Neural crest cell (in vitro differentiated cells): ENCODE measurements around the gene RIGI. TPM values are rescaled to one million over a fixed set of nuclear protein-coding genes. Genes with fewer than 3 reads are reported as not detected.

Experiments used
- DNase-seq: peaks from one replicate; pipeline ENCODE4 v3.0.0; 2021; ENCODE audit warnings: low read depth, mixed read lengths, low spot score
- H3K27ac Mint-ChIP-seq: one replicate; pipeline ENCODE4 v1.8.0; 2021; ENCODE audit warnings: mild to moderate bottlenecking, mixed read lengths; ENCODE audit not compliant: unreplicated experiment
- H3K27me3 Mint-ChIP-seq: 2 replicates; pipeline ENCODE4 v1.8.0; 2021; ENCODE audit warnings: low read depth, mild to moderate bottlenecking, mixed read lengths
- H3K36me3 Mint-ChIP-seq: 2 replicates; pipeline ENCODE4 v1.8.0; 2021; ENCODE audit warnings: low read depth, mild to moderate bottlenecking, mixed read lengths
- H3K4me1 Mint-ChIP-seq: 2 replicates; pipeline ENCODE4 v1.8.0; 2021; ENCODE audit warnings: mixed read lengths
- H3K4me3 Mint-ChIP-seq: one replicate; pipeline ENCODE4 v1.8.0; 2021; ENCODE audit warnings: mild to moderate bottlenecking, mixed read lengths
- H3K9me3 Mint-ChIP-seq: 2 replicates; pipeline ENCODE4 v1.8.0; 2021; ENCODE audit warnings: mixed read lengths
- total RNA-seq: library from RNA; stranded (reverse); gene quantifications from 2 replicates; pipeline ENCODE4 v1.2.1, GENCODE V29; 2021
- TF ChIP-seq, protein P1 (sequence below): fragments of 200-600 bp; sonication (generic); conservative IDR thresholded peaks from 2 replicates; pipeline ENCODE4 v1.5.0; 2021; ENCODE audit warnings: antibody characterized with exemption, mild to moderate bottlenecking

RIGI gene
- total RNA-seq, 1 donor from 2014 or later, result 6.4 TPM

DNA sequence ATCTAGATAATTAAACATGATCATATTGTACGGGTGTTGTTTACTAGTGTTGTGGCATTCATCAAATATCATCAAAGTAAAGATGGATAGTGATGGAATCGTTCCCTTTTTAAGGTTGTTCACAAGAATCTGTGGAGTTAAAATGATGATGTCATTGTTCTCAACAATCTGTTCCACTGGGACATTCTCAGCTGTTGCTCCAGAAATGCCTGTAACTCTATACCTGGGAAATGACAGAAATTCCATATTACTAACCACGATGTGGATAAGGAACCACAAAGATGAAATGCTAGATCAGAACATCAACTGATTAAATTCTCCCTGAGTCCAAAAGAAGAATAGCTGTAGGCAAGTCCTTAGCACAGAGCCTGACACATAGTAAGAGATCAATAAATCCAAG, 38.0 kb downstream of the RIGI start:
- TF ChIP-seq, protein P1, sequence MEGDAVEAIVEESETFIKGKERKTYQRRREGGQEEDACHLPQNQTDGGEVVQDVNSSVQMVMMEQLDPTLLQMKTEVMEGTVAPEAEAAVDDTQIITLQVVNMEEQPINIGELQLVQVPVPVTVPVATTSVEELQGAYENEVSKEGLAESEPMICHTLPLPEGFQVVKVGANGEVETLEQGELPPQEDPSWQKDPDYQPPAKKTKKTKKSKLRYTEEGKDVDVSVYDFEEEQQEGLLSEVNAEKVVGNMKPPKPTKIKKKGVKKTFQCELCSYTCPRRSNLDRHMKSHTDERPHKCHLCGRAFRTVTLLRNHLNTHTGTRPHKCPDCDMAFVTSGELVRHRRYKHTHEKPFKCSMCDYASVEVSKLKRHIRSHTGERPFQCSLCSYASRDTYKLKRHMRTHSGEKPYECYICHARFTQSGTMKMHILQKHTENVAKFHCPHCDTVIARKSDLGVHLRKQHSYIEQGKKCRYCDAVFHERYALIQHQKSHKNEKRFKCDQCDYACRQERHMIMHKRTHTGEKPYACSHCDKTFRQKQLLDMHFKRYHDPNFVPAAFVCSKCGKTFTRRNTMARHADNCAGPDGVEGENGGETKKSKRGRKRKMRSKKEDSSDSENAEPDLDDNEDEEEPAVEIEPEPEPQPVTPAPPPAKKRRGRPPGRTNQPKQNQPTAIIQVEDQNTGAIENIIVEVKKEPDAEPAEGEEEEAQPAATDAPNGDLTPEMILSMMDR, result no peak
- no peaks in the 10 kb centered on the region for H3K27me3 Mint-ChIP-seq
- DNase-seq, result no peak
- peaks cover 9% of the 10 kb centered on the region for H3K4me1 Mint-ChIP-seq
- H3K27ac Mint-ChIP-seq, result no peak overlapping the region
- no peaks in the 10 kb centered on the region for H3K9me3 Mint-ChIP-seq
- H3K36me3 Mint-ChIP-seq, result peaks cover 19% of the 10 kb centered on the region
- H3K4me3 Mint-ChIP-seq, result no peak overlapping the region

DNA sequence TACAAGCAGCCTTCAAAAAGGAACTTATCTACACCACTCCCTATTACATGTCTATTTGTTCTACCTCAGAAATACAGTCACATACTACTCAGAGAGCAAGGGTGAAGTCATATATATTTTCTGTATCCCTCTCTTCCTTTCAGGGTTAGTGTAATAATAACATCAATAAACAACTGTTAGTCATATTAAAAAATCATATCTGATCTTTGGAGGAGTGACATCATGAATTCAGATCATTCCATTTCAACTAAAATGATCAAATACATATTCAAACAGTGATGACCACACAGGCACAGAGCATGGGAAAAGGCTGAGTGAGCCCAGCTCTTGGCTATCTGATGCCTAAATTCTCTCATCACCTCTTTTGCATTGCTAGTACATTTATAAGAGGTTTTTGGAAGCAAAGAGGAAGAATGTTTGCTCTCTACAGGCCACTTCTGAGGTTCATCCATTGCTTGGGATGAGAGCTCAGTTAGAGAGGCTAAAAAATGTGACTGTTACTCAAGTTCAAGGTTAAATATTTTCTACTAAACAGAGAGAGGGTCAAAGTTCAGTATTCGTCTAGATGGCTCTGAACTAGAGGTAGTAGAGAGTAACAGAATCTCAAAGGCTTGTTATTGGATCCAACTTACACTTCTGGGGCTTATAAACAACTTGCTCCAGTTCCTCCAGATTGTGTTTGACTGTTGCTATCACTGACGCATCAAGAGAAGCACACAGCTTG, 39.0 kb downstream of the RIGI start:
- Mint-ChIP-seq H3K27me3 (no peaks in the 10 kb centered on the region), H3K4me3 (no peak overlapping the region), H3K36me3 (peaks cover 19% of the 10 kb centered on the region), H3K27ac (no peak overlapping the region), H3K4me1 (peaks cover 9% of the 10 kb centered on the region), H3K9me3 (no peaks in the 10 kb centered on the region)
- DNase-seq, result no peak
- TF ChIP-seq, protein P1, result no peak

DNA sequence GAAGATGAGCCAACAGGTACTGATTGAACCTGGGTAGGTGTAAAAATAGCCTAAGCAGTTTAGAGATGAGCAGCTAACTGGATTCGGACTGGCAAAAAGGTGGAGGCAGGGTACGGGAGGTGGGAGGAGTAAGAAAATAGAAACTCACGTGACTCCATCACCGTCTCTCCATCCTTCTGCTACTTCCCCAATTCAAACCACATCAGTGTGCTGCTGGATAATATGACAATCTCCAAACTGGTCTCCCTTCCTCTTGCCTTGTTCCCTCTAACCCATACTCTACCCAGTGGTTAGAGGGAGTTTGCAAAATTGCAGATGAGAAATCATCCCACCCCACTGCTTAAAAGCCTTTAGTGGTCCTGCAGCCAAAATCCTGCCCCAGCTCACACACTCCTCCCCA, 42.7 kb downstream of the RIGI start:
- no peaks in the 10 kb centered on the region for H3K4me1 Mint-ChIP-seq
- no peaks in the 10 kb centered on the region for H3K9me3 Mint-ChIP-seq
- TF ChIP-seq, protein P1, result no peak
- H3K36me3 Mint-ChIP-seq, result peaks cover 19% of the 10 kb centered on the region
- no peaks in the 10 kb centered on the region for H3K27me3 Mint-ChIP-seq
- no peak overlapping the region for H3K4me3 Mint-ChIP-seq
- DNase-seq, result no peak
- H3K27ac Mint-ChIP-seq, result no peak overlapping the region

Other genes with a start within 250 kb of the RIGI start
- 33.7 and 33.9 TPM in 2 replicates for gene ACO1, start 141.6 kb downstream of the RIGI start, total RNA-seq
- gene SMIM27, start 26.1 kb upstream of the RIGI start, total RNA-seq, result 10.2 and 13.6 TPM in 2 replicates
- gene TOPORS, start 26.4 kb upstream of the RIGI start, total RNA-seq, result 20.8 and 21.0 TPM in 2 replicates
- 55.5 and 56.7 TPM in 2 replicates for gene NDUFB6, start 47.0 kb upstream of the RIGI start, total RNA-seq
- gene TAF1L, start 109.5 kb upstream of the RIGI start, total RNA-seq, result not detected in 2 replicates